HepG2 (cell line): ENCODE measurements around the gene GNG10. TPM values are rescaled to one million over a fixed set of nuclear protein-coding genes. Genes with fewer than 3 reads are reported as not detected.

Experiments
- ATAC-seq: fragments of 200-7000 bp; cut with Tn5 transposase; 3 replicates; pipeline ENCODE4 v1.9.1; 2020; ENCODE audit warnings: mild to moderate bottlenecking, moderate library complexity
- BruUV-seq: library from RNA; stranded (reverse); fragments of 400-500 nt; replicated peaks from 2 replicates; lab custom pipeline; 2021; lab: Mats Ljungman, UMichigan
- CTCF ChIA-PET: fragments of 300-600 bp; formaldehyde crosslinking; extraction: SDS; loops from one replicate; lab custom pipeline; 2021; ENCODE audit warnings: low total read pairs, inconsistent platforms, low intra/inter-chr PET ratio; lab: Yijun Ruan, JAX
- POLR2A ChIA-PET: fragments of 350-600 bp; sonication (Branson Sonifier 250); formaldehyde crosslinking; loops from one replicate; lab custom pipeline; 2020; ENCODE audit warnings: antibody characterized with exemption, inconsistent platforms; lab: Yijun Ruan, JAX
- DNase-seq: peaks from one replicate; pipeline ENCODE4 v3.0.0-alpha.2; 2015; ENCODE audit warnings: low spot score
- FAIRE-seq: peaks from 3 replicates; lab custom pipeline; 2011; peaks lifted over from hg19 to GRCh38; lab: Jason Lieb, UNC
- H2AFZ ChIP-seq: one replicate; pipeline ENCODE4 v1.6.1; 2011; ENCODE audit warnings: low read length, inconsistent platforms
- H3K27ac ChIP-seq: fragments of 300-600 bp; 3 replicates; pipeline ENCODE4 v1.8.0; 2011; ENCODE audit warnings: mixed run types, mild to moderate bottlenecking, mixed read lengths, low read length, inconsistent platforms; ENCODE audit not compliant: insufficient read depth; ENCODE audit errors: extremely low read length
- H3K27me3 ChIP-seq, 2 experiments: fragments of 200-600 bp in 1 of 2; 2 replicates in 1 of 2; 3 replicates in 1 of 2; pipeline versions ENCODE4 v1.6.0 to v1.8.0; 2011; ENCODE audit warnings: low read length in 2 of 2, mild to moderate bottlenecking in 2 of 2, moderate library complexity in 2 of 2, inconsistent platforms in 1 of 2; ENCODE audit not compliant: insufficient read depth in 2 of 2, control insufficient read depth in 1 of 2
- H3K36me3 ChIP-seq, 2 experiments: fragments of 200-600 bp in 1 of 2; replicated peaks in 1 of 2; 2 replicates in 1 of 2; 3 replicates in 1 of 2; pipeline versions ENCODE4 v1.5.1 to v1.8.0; 2011; ENCODE audit warnings: low read length in 2 of 2, inconsistent platforms in 1 of 2; ENCODE audit not compliant: insufficient read depth in 2 of 2, control insufficient read depth in 1 of 2
- H3K4me1 ChIP-seq: 2 replicates; pipeline ENCODE4 v1.5.1; 2012; ENCODE audit warnings: low read length, inconsistent platforms; ENCODE audit not compliant: insufficient read depth
- H3K4me2 ChIP-seq: 2 replicates; pipeline ENCODE4 v1.6.0; 2011; ENCODE audit warnings: low read depth, low read length, inconsistent platforms
- H3K4me3 ChIP-seq, 3 experiments: fragments of 200-600 bp in 1 of 3; sonication (generic), shearing (Covaris generic) in 1 of 3; replicated peaks in 1 of 3; 2 replicates each; pipeline ENCODE4 v1.5.1; 2011 to 2016; ENCODE audit warnings: low read length in 3 of 3, inconsistent platforms in 2 of 3, low read depth in 2 of 3, mild to moderate bottlenecking in 2 of 3, control low read depth in 1 of 3, mixed read lengths in 1 of 3; ENCODE audit not compliant: insufficient read depth in 1 of 3
- H3K79me2 ChIP-seq: one replicate; pipeline ENCODE4 v1.6.1; 2011; ENCODE audit warnings: low read length, inconsistent platforms; ENCODE audit not compliant: insufficient read depth
- H3K9ac ChIP-seq: 2 replicates; pipeline ENCODE4 v1.6.0; 2011; ENCODE audit warnings: mild to moderate bottlenecking, low read depth, low read length, inconsistent platforms; ENCODE audit not compliant: insufficient read depth
- H3K9me3 ChIP-seq: 2 replicates; pipeline ENCODE4 v1.5.1; 2012; ENCODE audit warnings: mild to moderate bottlenecking, low read length
- H4K20me1 ChIP-seq: 2 replicates; pipeline ENCODE4 v1.6.0; 2011; ENCODE audit warnings: inconsistent platforms, mild to moderate bottlenecking, low read length, moderate library complexity; ENCODE audit not compliant: insufficient read depth
- ELF3 ChIP-seq: IDR thresholded peaks from 2 replicates; pipeline ENCODE4 v1.6.1; 2016; ENCODE audit warnings: missing genetic modification reagents, missing compliant biosample characterization
- GFI1 ChIP-seq: sonication (generic); formaldehyde crosslinking; IDR thresholded peaks from 2 replicates; pipeline ENCODE4 v1.5.0; 2020; ENCODE audit warnings: missing genetic modification reagents, mild to moderate bottlenecking, borderline replicate concordance
- GTF2F1 ChIP-seq: fragments of 150-350 bp; IDR thresholded peaks from 2 replicates; pipeline ENCODE4 v1.6.1; 2014; ENCODE audit warnings: low read length
- HNF4A ChIP-seq: sonication (generic); formaldehyde crosslinking; IDR thresholded peaks from 2 replicates; pipeline ENCODE4 v1.4.0; 2020; ENCODE audit warnings: missing genetic modification reagents
- KDM5A ChIP-seq: fragments of 200-600 bp; sonication (generic); IDR thresholded peaks from 2 replicates; pipeline ENCODE4 v1.7.0; 2018; ENCODE audit warnings: antibody characterized with exemption, mild to moderate bottlenecking, low read length, borderline replicate concordance
- MXI1 ChIP-seq: IDR thresholded peaks from 3 replicates; pipeline ENCODE4 v1.6.1; 2012; ENCODE audit warnings: low read depth, low read length, inconsistent platforms, borderline replicate concordance
- MZF1 ChIP-seq: sonication (generic); formaldehyde crosslinking; IDR thresholded peaks from 2 replicates; pipeline ENCODE4 v1.8.1; 2023; ENCODE audit warnings: mild to moderate bottlenecking, missing genetic modification reagents, borderline replicate concordance
- NFATC3 ChIP-seq: sonication (generic); formaldehyde crosslinking; IDR thresholded peaks from 2 replicates; pipeline ENCODE4 v1.5.1; 2020; ENCODE audit warnings: mild to moderate bottlenecking, missing genetic modification reagents
- YEATS2 ChIP-seq: sonication (generic); formaldehyde crosslinking; IDR thresholded peaks from 2 replicates; pipeline ENCODE4 v1.4.0; 2020; ENCODE audit warnings: missing genetic modification reagents, borderline replicate concordance
- ZNF20 ChIP-seq: sonication (generic); formaldehyde crosslinking; IDR thresholded peaks from 2 replicates; pipeline ENCODE4 v1.4.0; 2020; ENCODE audit warnings: mild to moderate bottlenecking, moderate library complexity, missing genetic modification reagents
- ZNF205 ChIP-seq: IDR thresholded peaks from 2 replicates; pipeline ENCODE4 v1.6.1; 2018; ENCODE audit warnings: missing biosample characterization, missing genetic modification reagents
- ZNF256 ChIP-seq: sonication (generic); formaldehyde crosslinking; conservative IDR thresholded peaks from 2 replicates; pipeline ENCODE4 v1.4.0; 2020; ENCODE audit warnings: missing genetic modification reagents
- ZNF484 ChIP-seq: sonication (generic); formaldehyde crosslinking; IDR thresholded peaks from 2 replicates; pipeline ENCODE4 v1.5.1; 2020; ENCODE audit warnings: mild to moderate bottlenecking, low read depth, missing genetic modification reagents, borderline replicate concordance
- ZNF773 ChIP-seq: sonication (generic); formaldehyde crosslinking; IDR thresholded peaks from 2 replicates; pipeline ENCODE4 v1.4.0; 2020; ENCODE audit warnings: missing genetic modification reagents, borderline replicate concordance
- ZNF878 ChIP-seq: sonication (generic); formaldehyde crosslinking; IDR thresholded peaks from 2 replicates; pipeline ENCODE4 v1.8.1; 2023; ENCODE audit warnings: mild to moderate bottlenecking, missing genetic modification reagents, moderate library complexity
- WGBS: methylation state at CpG from one replicate; pipeline ENCODE4 v1.1.6; 2017; ENCODE audit warnings: low lambda C conversion rate; 5-methylcytosine and 5-hydroxymethylcytosine counted together
- in situ Hi-C: cut with HindIII; loops from 2 replicates; pipeline ENCODE4 v1.10.0; 2017; ENCODE audit warnings: low pct_unique_long_range_greater_than_20kb; ENCODE audit not compliant: extremely low pct_ligation_motif_present
- intact Hi-C: fragments of 100-400 bp; cut with micrococcal nuclease; formaldehyde crosslinking; loops from one replicate; pipeline ENCODE4 v1.10.0; 2022; ENCODE audit not compliant: unreplicated experiment
- polyA plus RNA-seq, 8 experiments: library from polyadenylated mRNA; depleted of rRNA in 3 of 8; stranded (reverse) in 7 of 8; unstranded in 1 of 8; fragments of >200 nt; fragmentation: Illumina TruSeq in 4 of 8; extraction: Trizol in 4 of 8; gene quantifications; 2 replicates each; pipeline versions ENCODE4 v1.2.1 to v1.2.3, GENCODE V29; 2011 to 2016; ENCODE audit warnings: low read depth in 4 of 8, missing spikeins in 1 of 8, mixed read lengths in 1 of 8; ENCODE audit not compliant: insufficient read depth in 1 of 8
- total RNA-seq, 5 experiments: library from RNA; depleted of rRNA; stranded (reverse); fragments of >200 nt; fragmentation: Illumina TruSeq; extraction: Trizol; gene quantifications; 2 replicates each; pipeline ENCODE4 v1.2.3, GENCODE V29; 2016; ENCODE audit warnings: low read depth in 1 of 5
- TF ChIP-seq, protein P1 (sequence below): sonication (generic); formaldehyde crosslinking; IDR thresholded peaks from 2 replicates; pipeline ENCODE4; 2020; ENCODE audit warnings: missing genetic modification reagents, mild to moderate bottlenecking, borderline replicate concordance
- TF ChIP-seq, protein P2 (sequence below): sonication (generic); formaldehyde crosslinking; IDR thresholded peaks from 2 replicates; pipeline ENCODE4 v1.5.1; 2020; ENCODE audit warnings: mild to moderate bottlenecking, missing genetic modification reagents, borderline replicate concordance
- TF ChIP-seq, protein P3 (sequence below): sonication (generic); formaldehyde crosslinking; IDR thresholded peaks from 2 replicates; pipeline ENCODE4 v1.4.0; 2020; ENCODE audit warnings: missing genetic modification reagents; ENCODE audit errors: not compliant biosample characterization

GNG10 gene
- total and polyA plus RNA-seq, 2 of the 13 experiments (the other 11 are each of a cell fraction or from before 2014, with no cell fraction given): 29.8 to 32.4 TPM

DNA sequence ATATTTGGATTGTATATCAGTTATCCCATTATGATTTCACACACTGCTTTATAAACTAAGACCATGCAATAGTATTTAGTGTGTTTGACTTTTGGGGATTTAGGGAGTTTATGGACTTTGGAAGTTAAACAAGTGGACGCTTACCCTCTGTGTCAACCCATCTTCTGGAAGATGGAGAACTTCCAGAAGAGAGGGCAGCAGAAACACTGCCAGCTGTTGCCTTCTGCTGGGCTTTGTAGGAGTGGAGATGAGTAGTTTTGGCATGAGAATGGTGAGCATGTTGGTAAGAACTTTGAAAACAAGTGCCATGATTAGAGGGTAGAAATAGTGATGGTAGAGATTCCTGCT is 28.0 kb upstream of the GNG10 start:
- peak overlapping the region; percentile 17 for H3K27ac ChIP-seq
- WGBS: 12% methylated on average over 1 of the region's 1 CpG
- H4K20me1 ChIP-seq: peaks cover 33% of the 10 kb centered on the region
- H3K27me3 ChIP-seq: no peaks in the 10 kb centered on the region; a peak in 1 of 5 replicates
- intact Hi-C loops (no loop called here), in situ Hi-C loops (no loop called here)
- no peak for ATAC-seq
- peaks cover 71% of the 10 kb centered on the region for H3K79me2 ChIP-seq
- ChIA-PET POLR2A (interaction anchor here (0.9 to 1.4 kb wide), 2 partner anchors 30 to 35 kb away, joined by 3 to 5 read pairs; partner anchors contain the start of gene PTGR1), CTCF (no interaction called here)
- 0 out of 2 replicates have a peak overlapping the region, but pooled peaks have one; percentile 96 for H3K9ac ChIP-seq
- no peak overlapping the region for H2AFZ ChIP-seq
- H3K4me1 ChIP-seq: peaks cover 65% of the 10 kb centered on the region
- no peak for DNase-seq
- peak overlapping the region; percentile 23 to 91 (median 25); a peak in 4 of 6 replicates for H3K4me3 ChIP-seq
- FAIRE-seq: no peak
- H3K4me2 ChIP-seq: peak overlapping the region; percentile 89
- H3K36me3 ChIP-seq: no peaks in the 10 kb centered on the region; a peak in 1 of 5 replicates
- TF ChIP-seq NFATC3 (CRISPR knock-in tag): no peak
- no peak for TF ChIP-seq ZNF773
- TF ChIP-seq MXI1: no peak
- no peak for TF ChIP-seq ZNF484
- TF ChIP-seq, protein P1, sequence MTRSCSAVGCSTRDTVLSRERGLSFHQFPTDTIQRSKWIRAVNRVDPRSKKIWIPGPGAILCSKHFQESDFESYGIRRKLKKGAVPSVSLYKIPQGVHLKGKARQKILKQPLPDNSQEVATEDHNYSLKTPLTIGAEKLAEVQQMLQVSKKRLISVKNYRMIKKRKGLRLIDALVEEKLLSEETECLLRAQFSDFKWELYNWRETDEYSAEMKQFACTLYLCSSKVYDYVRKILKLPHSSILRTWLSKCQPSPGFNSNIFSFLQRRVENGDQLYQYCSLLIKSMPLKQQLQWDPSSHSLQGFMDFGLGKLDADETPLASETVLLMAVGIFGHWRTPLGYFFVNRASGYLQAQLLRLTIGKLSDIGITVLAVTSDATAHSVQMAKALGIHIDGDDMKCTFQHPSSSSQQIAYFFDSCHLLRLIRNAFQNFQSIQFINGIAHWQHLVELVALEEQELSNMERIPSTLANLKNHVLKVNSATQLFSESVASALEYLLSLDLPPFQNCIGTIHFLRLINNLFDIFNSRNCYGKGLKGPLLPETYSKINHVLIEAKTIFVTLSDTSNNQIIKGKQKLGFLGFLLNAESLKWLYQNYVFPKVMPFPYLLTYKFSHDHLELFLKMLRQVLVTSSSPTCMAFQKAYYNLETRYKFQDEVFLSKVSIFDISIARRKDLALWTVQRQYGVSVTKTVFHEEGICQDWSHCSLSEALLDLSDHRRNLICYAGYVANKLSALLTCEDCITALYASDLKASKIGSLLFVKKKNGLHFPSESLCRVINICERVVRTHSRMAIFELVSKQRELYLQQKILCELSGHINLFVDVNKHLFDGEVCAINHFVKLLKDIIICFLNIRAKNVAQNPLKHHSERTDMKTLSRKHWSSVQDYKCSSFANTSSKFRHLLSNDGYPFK (CRISPR knock-in tag): no peak
- no peak for TF ChIP-seq ZNF878 (CRISPR knock-in tag)
- TF ChIP-seq ZNF20 (CRISPR knock-in tag): no peak
- TF ChIP-seq ZNF205 (CRISPR knock-in tag): no peak
- peak; percentile 52 for TF ChIP-seq HNF4A (CRISPR knock-in tag)
- TF ChIP-seq, protein P2, sequence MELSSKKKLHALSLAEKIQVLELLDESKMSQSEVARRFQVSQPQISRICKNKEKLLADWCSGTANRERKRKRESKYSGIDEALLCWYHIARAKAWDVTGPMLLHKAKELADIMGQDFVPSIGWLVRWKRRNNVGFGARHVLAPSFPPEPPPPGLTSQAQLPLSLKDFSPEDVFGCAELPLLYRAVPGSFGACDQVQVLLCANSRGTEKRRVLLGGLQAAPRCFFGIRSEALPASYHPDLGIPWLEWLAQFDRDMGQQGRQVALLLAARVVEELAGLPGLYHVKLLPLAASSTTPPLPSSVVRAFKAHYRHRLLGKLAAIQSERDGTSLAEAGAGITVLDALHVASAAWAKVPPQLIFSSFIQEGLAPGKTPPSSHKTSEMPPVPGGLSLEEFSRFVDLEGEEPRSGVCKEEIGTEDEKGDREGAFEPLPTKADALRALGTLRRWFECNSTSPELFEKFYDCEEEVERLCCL (CRISPR knock-in tag): no peak
- TF ChIP-seq GTF2F1: no peak
- TF ChIP-seq, protein P3, sequence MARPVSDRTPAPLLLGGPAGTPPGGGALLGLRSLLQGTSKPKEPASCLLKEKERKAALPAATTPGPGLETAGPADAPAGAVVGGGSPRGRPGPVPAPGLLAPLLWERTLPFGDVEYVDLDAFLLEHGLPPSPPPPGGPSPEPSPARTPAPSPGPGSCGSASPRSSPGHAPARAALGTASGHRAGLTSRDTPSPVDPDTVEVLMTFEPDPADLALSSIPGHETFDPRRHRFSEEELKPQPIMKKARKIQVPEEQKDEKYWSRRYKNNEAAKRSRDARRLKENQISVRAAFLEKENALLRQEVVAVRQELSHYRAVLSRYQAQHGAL (CRISPR knock-in tag): no peak
- TF ChIP-seq ELF3: no peak
- peak; percentile 78; the same call in 1 of the 2 replicates for TF ChIP-seq GFI1 (CRISPR knock-in tag)
- no peak for TF ChIP-seq KDM5A
- TF ChIP-seq MZF1 (CRISPR knock-in tag): 0 out of 2 replicates have a peak, but pooled peaks have one; percentile 31
- no peak for TF ChIP-seq ZNF256 (CRISPR knock-in tag)
- no peak for TF ChIP-seq YEATS2
- no TSS peak for BruUV-seq
- H3K9me3 ChIP-seq: no peaks in the 10 kb centered on the region
